Neural cell (in vitro differentiated cells): ENCODE results near the gene PLXNA4. TPM values are rescaled to one million over a fixed set of nuclear protein-coding genes. Genes with fewer than 3 reads are reported as not detected.
"Not testable (repeated sequence)": the region's sequence is repeated elsewhere in the genome, so short reads cannot be mapped to it uniquely, and the experiment has no call there.

Source experiments
- H2AFZ ChIP-seq: fragments of 200-600, 300-800 bp; sonication (generic), shearing (Covaris generic); 2 replicates; pipeline ENCODE4 v1.6.0; 2014; ENCODE audit warnings: low read depth, mild to moderate bottlenecking, antibody characterized with exemption, low read length, moderate library complexity
- H3F3A ChIP-seq: fragments of 200-600 bp; shearing (Covaris generic); 2 replicates; pipeline ENCODE4 v1.6.1; 2016; ENCODE audit warnings: mild to moderate bottlenecking, moderate library complexity, mixed read lengths, antibody characterized with exemption, low read length; ENCODE audit not compliant: insufficient read depth, poor library complexity, severe bottlenecking
- H3K27ac ChIP-seq: fragments of 200-600, 300-800 bp; sonication (generic), shearing (Covaris generic); 2 replicates; pipeline ENCODE4 v1.5.1; 2014; ENCODE audit warnings: mild to moderate bottlenecking, low read length, moderate library complexity
- H3K27me3 ChIP-seq: fragments of 300-800, 200-600 bp; sonication (generic), shearing (Covaris generic); 2 replicates; pipeline ENCODE4 v1.6.0; 2014; ENCODE audit warnings: mild to moderate bottlenecking, low read depth, low read length, moderate library complexity; ENCODE audit not compliant: insufficient read depth
- H3K36me3 ChIP-seq: fragments of 300-800, 200-600 bp; sonication (generic), shearing (Covaris generic); 2 replicates; pipeline ENCODE4 v1.5.1; 2014; ENCODE audit warnings: mild to moderate bottlenecking, antibody characterized with exemption, low read length, moderate library complexity; ENCODE audit not compliant: insufficient read depth
- H3K4me2 ChIP-seq: fragments of 300-800, 200-600 bp; sonication (generic), shearing (Covaris generic); 2 replicates; pipeline ENCODE4 v1.6.0; 2014; ENCODE audit warnings: mild to moderate bottlenecking, low read length
- H3K4me3 ChIP-seq: fragments of 300-800, 200-600 bp; sonication (generic), shearing (Covaris generic); 2 replicates; pipeline ENCODE4 v1.5.1; 2014; ENCODE audit warnings: mild to moderate bottlenecking, low read length, moderate library complexity
- H3K79me2 ChIP-seq: fragments of 200-600 bp; shearing (Covaris generic); replicated peaks from 2 replicates; pipeline ENCODE4 v1.6.0; 2014; ENCODE audit warnings: mild to moderate bottlenecking, low read length, moderate library complexity; ENCODE audit not compliant: insufficient read depth
- H3K9ac ChIP-seq: fragments of 300-800, 200-600 bp; sonication (generic), shearing (Covaris generic); 2 replicates; pipeline ENCODE4 v1.6.1; 2016; ENCODE audit warnings: mild to moderate bottlenecking, low read length, mixed read lengths
- H3K9me2 ChIP-seq: fragments of 200-600 bp; shearing (Covaris generic); 2 replicates; pipeline ENCODE4 v1.6.1; 2016; ENCODE audit warnings: mild to moderate bottlenecking, low read length, mixed read lengths; ENCODE audit not compliant: insufficient read depth
- H3K9me3 ChIP-seq: fragments of 200-600, 300-800 bp; sonication (generic), shearing (Covaris generic); 2 replicates; pipeline ENCODE4 v1.6.1; 2016; ENCODE audit warnings: mild to moderate bottlenecking, mixed run types, low read length, moderate library complexity, mixed read lengths
- H4K20me1 ChIP-seq: fragments of 200-600 bp; shearing (Covaris generic); 2 replicates; pipeline ENCODE4 v1.6.1; 2016; ENCODE audit warnings: mild to moderate bottlenecking, mixed run types; ENCODE audit not compliant: insufficient read depth
- CTCF ChIP-seq: fragments of 450-650 bp; IDR thresholded peaks from 2 replicates; pipeline ENCODE4 v1.5.1; 2014; ENCODE audit warnings: antibody characterized with exemption, mild to moderate bottlenecking, moderate library complexity; ENCODE audit not compliant: poor library complexity, severe bottlenecking
- EP300 ChIP-seq: fragments of 450-650 bp; conservative IDR thresholded peaks from 2 replicates; pipeline ENCODE4 v1.6.1; 2014; ENCODE audit warnings: antibody characterized with exemption, mild to moderate bottlenecking, moderate library complexity; ENCODE audit not compliant: poor library complexity, severe bottlenecking
- EZH2 ChIP-seq: fragments of 200-600, 300-800 bp; shearing (Covaris generic), sonication (generic); IDR thresholded peaks from 2 replicates; pipeline ENCODE4 v1.6.1; 2014; ENCODE audit warnings: antibody characterized with exemption, low read length, borderline replicate concordance, mild to moderate bottlenecking; ENCODE audit not compliant: insufficient read depth, poor library complexity, severe bottlenecking
- MXI1 ChIP-seq: fragments of 450-650 bp; conservative IDR thresholded peaks from 2 replicates; pipeline ENCODE4 v1.6.1; 2014; ENCODE audit warnings: antibody characterized with exemption, mild to moderate bottlenecking; ENCODE audit not compliant: poor library complexity, severe bottlenecking
- POLR2AphosphoS5 ChIP-seq: IDR thresholded peaks from 2 replicates; pipeline ENCODE4 v1.6.1; 2012
- RAD21 ChIP-seq: fragments of 450-650 bp; conservative IDR thresholded peaks from 2 replicates; pipeline ENCODE4 v1.6.1; 2014; ENCODE audit warnings: antibody characterized with exemption, mild to moderate bottlenecking, moderate library complexity
- REST ChIP-seq: IDR thresholded peaks from 2 replicates; pipeline ENCODE4 v1.6.1; 2012; ENCODE audit warnings: borderline replicate concordance
- SMC3 ChIP-seq: fragments of 450-650 bp; conservative IDR thresholded peaks from 2 replicates; pipeline ENCODE4 v1.6.1; 2014; ENCODE audit warnings: antibody characterized with exemption, mild to moderate bottlenecking, moderate library complexity; ENCODE audit not compliant: poor library complexity
- TAF1 ChIP-seq: IDR thresholded peaks from 2 replicates; pipeline ENCODE4 v1.6.1; 2012; ENCODE audit warnings: low read depth
- polyA plus RNA-seq: library from polyadenylated mRNA; depleted of rRNA; stranded (reverse); fragments of >200 nt; gene quantifications from 2 replicates; pipeline ENCODE4 v1.2.3, GENCODE V29; 2014

The PLXNA4 gene
- polyA plus RNA-seq, 1 donor from 2014 or later, result 7.2 TPM

- Histone ChIP-seq H3K36me3 (no peaks in the 10 kb centered on the region), H3K27ac (no peak overlapping the region), H3K9me2 (no peaks in the 10 kb centered on the region), H3K9me3 (no peaks in the 10 kb centered on the region), H4K20me1 (no peaks in the 10 kb centered on the region), H3K4me3 (no peak overlapping the region), H3K9ac (no peak overlapping the region), H3K79me2 (no peaks in the 10 kb centered on the region), H3K4me2 (no peak overlapping the region), H3K27me3 (no peaks in the 10 kb centered on the region), H2AFZ (no peak overlapping the region), H3F3A (no peaks in the 10 kb centered on the region)
- TF ChIP-seq REST (no peak), CTCF (no peak), EZH2 (no peak), EP300 (no peak), MXI1 (no peak), SMC3 (no peak), RAD21 (no peak), TAF1 (no peak), POLR2AphosphoS5 (no peak)
Observed at GRCh38 chr7:132168239-132168638, 408.0 kb downstream of the PLXNA4 start.

GRCh38 chr7:132165695-132166094, 410.6 kb downstream of the PLXNA4 start:
- H3K27me3 ChIP-seq, H3F3A ChIP-seq, H3K36me3 ChIP-seq, H3K79me2 ChIP-seq, H4K20me1 ChIP-seq, H3K9me2 ChIP-seq, H3K9me3 ChIP-seq, H3K4me2 ChIP-seq, H2AFZ ChIP-seq, H3K9ac ChIP-seq, H3K4me3 ChIP-seq, H3K27ac ChIP-seq: not testable (repeated sequence)

GRCh38 chr7:132164558-132165125, 411.6 kb downstream of the PLXNA4 start:
- Histone ChIP-seq H3K4me2 (no peak overlapping the region), H3K4me3 (no peak overlapping the region), H3K9ac (no peak overlapping the region), H3K27ac (no peak overlapping the region), H3F3A (no peaks in the 10 kb centered on the region), H3K27me3 (no peaks in the 10 kb centered on the region), H2AFZ (no peak overlapping the region), H4K20me1 (no peaks in the 10 kb centered on the region), H3K9me3 (no peaks in the 10 kb centered on the region), H3K79me2 (no peaks in the 10 kb centered on the region), H3K9me2 (no peaks in the 10 kb centered on the region), H3K36me3 (no peaks in the 10 kb centered on the region)
- no peak for TF ChIP-seq SMC3
- TF ChIP-seq POLR2AphosphoS5, result no peak
- no peak for TF ChIP-seq REST
- no peak for TF ChIP-seq TAF1
- no peak for TF ChIP-seq MXI1
- TF ChIP-seq EZH2, result no peak
- no peak for TF ChIP-seq RAD21
- no peak for TF ChIP-seq EP300
